K562 (cell line): ENCODE measurements around the gene SLC44A5. TPM values are rescaled to one million over a fixed set of nuclear protein-coding genes. Genes with fewer than 3 reads are reported as not detected.

ENCODE experiments used
- ATAC-seq: fragments of 200-7000 bp; cut with Tn5 transposase; 3 replicates; pipeline ENCODE4 v1.9.1; 2020; ENCODE audit warnings: moderate library complexity
- BruUV-seq: library from RNA; stranded (reverse); fragments of 400-500 nt; replicated peaks from 2 replicates; lab custom pipeline; 2021; lab: Mats Ljungman, UMichigan
- CTCF ChIA-PET: fragments of 300-600 bp; formaldehyde crosslinking; extraction: SDS; loops from one replicate; lab custom pipeline; 2021; ENCODE audit warnings: low intra/inter-chr PET ratio; lab: Yijun Ruan, JAX
- POLR2A ChIA-PET: fragments of 300-600, 350-650 bp; sonication (Branson Sonifier 250); formaldehyde crosslinking; extraction: SDS; loops from one replicate; lab custom pipeline; 2021; ENCODE audit warnings: antibody characterized with exemption, inconsistent platforms; lab: Yijun Ruan, JAX
- DNase-seq, 4 experiments: peaks; one replicate each; pipeline versions ENCODE4 v3.0.0 to v3.0.0-alpha.2; 2011 to 2018; ENCODE audit warnings: low spot score in 3 of 4, mixed read lengths in 3 of 4; ENCODE audit errors: extremely low read depth in 1 of 4
- FAIRE-seq: peaks from 2 replicates; lab custom pipeline; 2011; peaks lifted over from hg19 to GRCh38; lab: Jason Lieb, UNC
- H2AFZ ChIP-seq: 2 replicates; pipeline ENCODE4 v1.6.0; 2011; ENCODE audit warnings: low read depth, low read length, control low read depth, inconsistent platforms
- H3K27ac ChIP-seq: fragments of 200-600 bp; 3 replicates; pipeline ENCODE4 v1.8.0; 2011; ENCODE audit warnings: low read depth, mild to moderate bottlenecking, control low read depth, inconsistent platforms, low read length, moderate library complexity, mixed read lengths; ENCODE audit errors: extremely low read depth
- H3K27me3 ChIP-seq, 2 experiments: fragments of 300-600 bp in 1 of 2; 2 replicates in 1 of 2; 3 replicates in 1 of 2; pipeline versions ENCODE4 v1.6.0 to v1.8.0; 2011; ENCODE audit warnings: inconsistent platforms in 2 of 2, low read length in 2 of 2, mild to moderate bottlenecking in 1 of 2, mixed read lengths in 1 of 2, moderate library complexity in 1 of 2; ENCODE audit not compliant: control insufficient read depth in 2 of 2, insufficient read depth in 2 of 2
- H3K36me3 ChIP-seq: fragments of 300-600 bp; 3 replicates; pipeline ENCODE4 v1.8.0; 2011; ENCODE audit warnings: mild to moderate bottlenecking, low read length, inconsistent platforms; ENCODE audit not compliant: control insufficient read depth, insufficient read depth
- H3K4me1 ChIP-seq, 2 experiments: fragments of 200-600 bp in 1 of 2; replicated peaks in 1 of 2; 2 replicates in 1 of 2; 3 replicates in 1 of 2; pipeline versions ENCODE4 v1.5.1 to v1.8.0; 2011; ENCODE audit warnings: inconsistent platforms in 2 of 2, low read length in 2 of 2, mild to moderate bottlenecking in 1 of 2, mixed read lengths in 1 of 2, moderate library complexity in 1 of 2; ENCODE audit not compliant: control insufficient read depth in 2 of 2, insufficient read depth in 2 of 2
- H3K4me2 ChIP-seq: 2 replicates; pipeline ENCODE4 v1.6.1; 2011; ENCODE audit warnings: low read length, control low read depth, inconsistent platforms, mixed read lengths; ENCODE audit not compliant: insufficient read depth
- H3K4me3 ChIP-seq: fragments of 200-600 bp; sonication (generic), shearing (Covaris generic); 2 replicates; pipeline ENCODE4 v1.5.1; 2016; ENCODE audit warnings: control low read depth, inconsistent platforms
- H3K79me2 ChIP-seq: fragments of 200-600 bp; 3 replicates; pipeline ENCODE4 v1.8.0; 2011; ENCODE audit warnings: low read length, inconsistent platforms; ENCODE audit not compliant: control insufficient read depth, insufficient read depth
- H3K9ac ChIP-seq, 2 experiments: 2 replicates each; pipeline versions ENCODE4 v1.6.0 to v1.6.1; 2011; ENCODE audit warnings: low read depth in 2 of 2, low read length in 2 of 2, control low read depth in 1 of 2, inconsistent platforms in 1 of 2, mild to moderate bottlenecking in 1 of 2, mixed read lengths in 1 of 2; ENCODE audit not compliant: insufficient read depth in 1 of 2
- H3K9me1 ChIP-seq: one replicate; pipeline ENCODE4 v1.6.0; 2011; ENCODE audit warnings: inconsistent platforms, mild to moderate bottlenecking, low read length, moderate library complexity; ENCODE audit not compliant: control insufficient read depth, insufficient read depth
- H3K9me3 ChIP-seq: replicated peaks from 2 replicates; pipeline ENCODE4 v1.5.1; 2011; ENCODE audit warnings: low read depth, low read length, inconsistent platforms; ENCODE audit not compliant: control insufficient read depth, insufficient read depth
- H4K20me1 ChIP-seq: replicated peaks from 2 replicates; pipeline ENCODE4 v1.6.1; 2011; ENCODE audit warnings: low read length, inconsistent platforms, mixed read lengths; ENCODE audit not compliant: control insufficient read depth, insufficient read depth
- PBX2 ChIP-seq, 2 experiments: IDR thresholded peaks in 1 of 2; conservative IDR thresholded peaks in 1 of 2; 2 replicates each; pipeline ENCODE4 v1.6.1; 2016; ENCODE audit warnings: low read depth in 2 of 2, mild to moderate bottlenecking in 1 of 2, missing compliant biosample characterization in 1 of 2, missing genetic modification characterization in 1 of 2, moderate library complexity in 1 of 2
- WGBS: fragments of 100-300 bp; shearing (Covaris generic); methylation state at CpG from one replicate; pipeline ENCODE4 v1.1.6; 2016; ENCODE audit warnings: low coverage, mixed read lengths; ENCODE audit not compliant: insufficient coverage; ENCODE audit errors: missing lambda C conversion rate; 5-methylcytosine and 5-hydroxymethylcytosine counted together
- in situ Hi-C: fragments of 300-500 bp; cut with MboI; formaldehyde crosslinking; loops from 4 replicates; pipeline ENCODE4 v1.15.0; 2018; ENCODE audit warnings: inconsistent platforms, mixed read lengths
- intact Hi-C: fragments of 100-400 bp; cut with micrococcal nuclease; formaldehyde crosslinking; loops from 2 replicates; pipeline ENCODE4 v1.14.2; 2022
- polyA plus RNA-seq, 8 experiments: library from polyadenylated mRNA; depleted of rRNA in 4 of 8; stranded (reverse) in 5 of 8; unstranded in 3 of 8; fragments of >200 nt; fragmentation: Nextera tagmentation in 2 of 8; fragmentation: Illumina TruSeq in 1 of 8; extraction: Ambion mirVana in 2 of 8; extraction: Trizol in 1 of 8; gene quantifications; 2 replicates each; pipeline versions ENCODE4 v1.2.1 to v1.2.3, GENCODE V29; 2011 to 2014; ENCODE audit warnings: inconsistent platforms in 1 of 8, missing spikeins in 1 of 8
- total RNA-seq, 7 experiments: library from RNA; depleted of rRNA in 6 of 7; stranded (reverse); fragments of >200 nt in 6 of 7; fragmentation: Illumina TruSeq in 2 of 7; extraction: Trizol in 2 of 7; gene quantifications; 2 replicates each; pipeline versions ENCODE4 v1.2.1 to v1.2.3, GENCODE V29; 2011 to 2021; ENCODE audit warnings: low replicate concordance in 1 of 7
- TF ChIP-seq, protein P1 (sequence below), 2 experiments: fragments of 250-450 bp in 1 of 2; fragments of 450-650 bp in 1 of 2; sonication (Bioruptor Pico) in 1 of 2; IDR thresholded peaks; 2 replicates each; pipeline versions ENCODE4 v1.6.1 to v1.8.0; 2016 to 2021; ENCODE audit warnings: mild to moderate bottlenecking in 2 of 2, moderate library complexity in 2 of 2, missing compliant biosample characterization in 1 of 2, missing genetic modification characterization in 1 of 2

The SLC44A5 gene
- total and polyA plus RNA-seq, 9 of the 15 experiments (the other 6 are each of a cell fraction or from before 2014, with no cell fraction given), result 1.2 to 10.1 (median 3.2) TPM

DNA sequence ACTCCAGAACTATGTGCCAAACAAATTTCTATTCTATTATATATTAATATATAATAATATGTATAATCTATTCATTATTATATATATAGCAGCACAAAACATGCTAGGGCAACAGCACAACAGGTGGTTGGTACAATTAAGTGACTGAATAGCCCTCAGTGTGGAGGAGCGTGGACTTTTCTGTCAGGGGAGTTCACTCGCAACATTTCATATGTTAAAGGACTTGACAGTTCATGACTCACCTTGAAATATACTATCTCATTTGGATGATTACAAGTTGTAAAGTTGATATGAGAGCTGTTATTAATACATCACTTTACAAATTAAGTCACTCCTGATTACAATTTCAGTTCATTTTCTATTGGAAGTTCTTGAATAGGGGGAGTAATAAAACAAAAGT is 298.3 kb downstream of the SLC44A5 start:
- Histone ChIP-seq H3K9me3 (no peaks in the 10 kb centered on the region), H3K27me3 (no peaks in the 10 kb centered on the region; a peak in 1 of 5 replicates), H3K9me1 (no peaks in the 10 kb centered on the region), H4K20me1 (no peaks in the 10 kb centered on the region)
- CTCF ChIA-PET, result no interaction called here
- POLR2A ChIA-PET, result no interaction called here
- no TSS peak for BruUV-seq
- TF ChIP-seq PBX2 (CRISPR knock-in tag; IDR thresholded peaks at IDR 0.05; ENCODE audit: low read depth) (no peak), PBX2 (tag; conservative IDR thresholded peaks at IDR 0.05; ENCODE audit: low read depth) (no peak)
- TF ChIP-seq, protein P1, sequence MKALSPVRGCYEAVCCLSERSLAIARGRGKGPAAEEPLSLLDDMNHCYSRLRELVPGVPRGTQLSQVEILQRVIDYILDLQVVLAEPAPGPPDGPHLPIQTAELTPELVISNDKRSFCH (CRISPR knock-in tag; IDR thresholded peaks at IDR 0.05), result no peak
- TF ChIP-seq, protein P1 (tag; IDR thresholded peaks at IDR 0.05), result no peak
- TF ChIP-seq, all 486 proteins: peak for 0
- no peak for DNase-seq
- H3K27ac ChIP-seq, result no peak overlapping the region
- in situ Hi-C loops, result no loop called here
- H3K36me3 ChIP-seq, result no peaks in the 10 kb centered on the region
- H3K4me1 ChIP-seq, result no peaks in the 10 kb centered on the region
- intact Hi-C loops, result no loop called here
- 41% methylated on average over 2 of the region's 2 CpGs for WGBS
- no peak overlapping the region for H3K4me3 ChIP-seq
- H2AFZ ChIP-seq, result no peak overlapping the region
- ATAC-seq, result no peak
- no peak overlapping the region for H3K9ac ChIP-seq
- no peak overlapping the region for H3K4me2 ChIP-seq
- no peaks in the 10 kb centered on the region for H3K79me2 ChIP-seq
- FAIRE-seq, result no peak
